NCI-H1417 treated with DMSO at 0.1 percent for 48 hours (cell line): ENCODE measurements around the gene AGRN.
A peak's percentile ranks its signal among the peaks of the same experiment; 100 is the strongest.
"Not testable (repeated sequence)": the region's sequence is repeated elsewhere in the genome, so short reads cannot be mapped to it uniquely, and the experiment has no call there.

Source experiments
- DNase-seq: peaks from one replicate; lab custom pipeline; 2025; lab: John Stamatoyannopoulos, UW

The AGRN gene

GRCh38 chr1:1021010-1021919 is 1.3 kb downstream of the AGRN start:
- no peak for DNase-seq

GRCh38 chr1:1021920-1022259 is 2.0 kb downstream of the AGRN start:
- no peak for DNase-seq

GRCh38 chr1:1022302-1023009 is 2.5 kb downstream of the AGRN start:
- DNase-seq: no peak

- no peak for DNase-seq
Measured at GRCh38 chr1:1023700-1024099, 3.8 kb downstream of the AGRN start.

- DNase-seq: no peak
Measured at GRCh38 chr1:1024149-1024770, 4.3 kb downstream of the AGRN start.

GRCh38 chr1:1024771-1025699 is 5.1 kb downstream of the AGRN start:
- DNase-seq: no peak

- DNase-seq: no peak
Measured at GRCh38 chr1:1025730-1026129, 5.8 kb downstream of the AGRN start.

- DNase-seq: no peak
Measured at GRCh38 chr1:1026599-1027413, 6.9 kb downstream of the AGRN start.

- DNase-seq: no peak
Measured at GRCh38 chr1:1027791-1028190, 7.9 kb downstream of the AGRN start.

GRCh38 chr1:1030867-1031658 is 11.1 kb downstream of the AGRN start:
- DNase-seq: not testable (repeated sequence)

- DNase-seq: no peak
Measured at GRCh38 chr1:1031659-1032235, 11.8 kb downstream of the AGRN start.

GRCh38 chr1:1032424-1032823 is 12.5 kb downstream of the AGRN start:
- no peak for DNase-seq

GRCh38 chr1:1033009-1033587 is 13.2 kb downstream of the AGRN start:
- DNase-seq: peak; percentile 51

GRCh38 chr1:1033731-1034438 is 14.0 kb downstream of the AGRN start:
- no peak for DNase-seq

GRCh38 chr1:1034439-1034781 is 14.5 kb downstream of the AGRN start:
- no peak for DNase-seq

- no peak for DNase-seq
Measured at GRCh38 chr1:1035291-1035943, 15.5 kb downstream of the AGRN start.

GRCh38 chr1:1037366-1038327 is 17.7 kb downstream of the AGRN start:
- DNase-seq: no peak
